Right renal pelvis (tissue), 4 donors: ENCODE results near the gene NUMB. TPM values are rescaled to one million over a fixed set of nuclear protein-coding genes. Genes with fewer than 3 reads are reported as not detected.
A peak's percentile ranks its signal among the peaks of the same experiment; 100 is the strongest.

ENCODE experiments used
- DNase-seq, 4 donors: peaks; one replicate each; pipeline ENCODE4 v3.0.0-alpha.2; 2013; ENCODE audit warnings: low read depth in 4 of 4, low spot score in 3 of 4, missing footprints in 1 of 4
- polyA plus RNA-seq, 4 donors: library from polyadenylated mRNA; unstranded; fragments of 120-200 nt; gene quantifications; one replicate each; pipeline ENCODE4 v1.2.1, GENCODE V29; 2013; ENCODE audit not compliant: insufficient read length in 4 of 4

The NUMB gene
- polyA plus RNA-seq, 4 donors, result 76.7 to 99.4 (median 81.0) TPM

DNA sequence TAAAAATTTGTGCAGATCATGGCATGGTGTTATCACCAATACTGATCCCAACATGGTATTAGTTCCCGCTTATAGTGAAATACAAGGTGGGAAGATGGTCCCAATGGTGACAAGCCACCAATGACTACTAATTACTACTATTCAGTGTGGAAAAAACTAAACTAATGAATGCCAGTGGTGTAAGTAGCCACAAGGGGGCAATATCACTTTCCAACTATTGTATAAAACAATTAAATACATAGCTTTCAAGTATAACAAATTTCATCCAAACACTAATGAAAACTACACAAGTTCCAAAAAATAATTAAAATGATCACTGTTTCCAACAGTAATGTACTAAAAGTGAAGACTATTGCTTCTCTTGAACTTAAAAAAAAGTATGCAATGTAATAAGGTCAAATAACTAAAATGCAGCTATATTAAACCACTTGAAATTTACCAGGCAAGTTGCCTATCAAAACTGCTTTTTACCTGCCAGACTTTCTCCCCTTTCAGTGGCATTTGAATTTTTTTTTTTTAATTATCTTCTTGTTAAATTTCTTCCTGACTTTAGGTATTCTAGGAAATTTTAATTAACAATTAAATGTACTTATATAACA is 163.0 kb downstream of the NUMB start:
- peak in 1 of 4 donors; percentile 41 for DNase-seq

DNA sequence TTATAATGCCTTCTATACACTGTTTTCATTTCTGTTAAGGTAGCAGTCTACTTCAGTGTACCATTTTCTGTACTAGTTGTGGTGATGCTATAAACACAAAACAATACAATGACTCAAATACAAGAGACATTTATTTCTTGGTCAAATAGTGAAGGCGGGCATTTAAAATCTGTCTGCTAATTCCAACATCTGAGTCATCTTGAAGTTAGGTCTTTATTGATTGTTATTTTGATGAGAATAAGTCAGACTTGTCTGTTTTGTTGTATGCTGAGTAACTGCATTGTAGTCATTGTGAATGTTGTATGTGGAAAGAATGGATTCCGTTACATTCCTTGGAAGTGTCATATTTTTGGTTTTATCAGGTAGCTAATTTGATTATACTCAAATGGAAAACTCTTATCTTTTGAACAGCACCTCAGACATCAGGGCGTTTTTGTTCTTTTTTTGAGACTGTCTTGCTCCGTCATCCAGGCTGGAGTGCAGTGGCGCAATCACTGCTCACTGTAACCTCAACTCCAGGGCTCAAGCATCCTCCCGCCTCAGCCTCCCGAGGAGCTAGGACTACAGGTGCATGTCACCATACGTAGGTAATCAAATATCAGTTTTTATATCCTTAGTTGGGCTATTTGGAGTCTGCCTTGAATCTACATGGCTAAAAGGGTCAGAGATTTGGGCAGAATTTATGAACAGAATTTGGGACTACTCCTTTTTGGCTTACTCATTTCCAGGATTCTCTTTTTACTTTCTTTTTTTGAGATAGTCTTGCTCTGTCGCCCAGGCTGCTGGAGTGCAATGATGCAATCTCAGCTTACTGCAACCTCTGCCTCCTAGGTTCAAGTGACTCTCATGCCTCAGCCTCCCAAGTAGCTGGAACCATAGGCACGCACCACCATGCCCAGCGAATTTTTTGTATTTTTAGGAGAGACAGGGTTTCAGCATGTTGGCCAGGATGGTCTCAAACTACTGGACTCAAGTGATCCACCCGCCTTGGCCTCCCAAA is 164.3 kb downstream of the NUMB start:
- no peak for DNase-seq

DNA sequence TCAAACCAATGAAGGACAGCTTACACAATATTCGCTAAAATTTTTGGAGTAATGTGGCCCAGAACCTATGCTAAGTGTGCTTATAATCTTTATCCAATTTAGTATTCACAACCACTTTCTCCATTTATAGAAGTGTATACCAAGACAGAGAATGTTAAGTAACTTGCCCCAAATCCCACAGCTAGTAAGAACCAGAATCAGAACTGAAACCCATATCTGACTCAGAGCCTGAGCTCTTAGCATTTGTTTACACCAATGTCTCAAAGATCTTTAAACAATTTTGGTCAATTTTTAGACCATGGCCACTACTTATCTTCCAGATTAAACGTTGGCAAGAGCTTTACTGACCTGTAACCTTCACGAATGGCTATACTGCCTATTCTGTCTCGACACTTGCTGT is 168.1 kb downstream of the NUMB start:
- DNase-seq, result no peak

DNA sequence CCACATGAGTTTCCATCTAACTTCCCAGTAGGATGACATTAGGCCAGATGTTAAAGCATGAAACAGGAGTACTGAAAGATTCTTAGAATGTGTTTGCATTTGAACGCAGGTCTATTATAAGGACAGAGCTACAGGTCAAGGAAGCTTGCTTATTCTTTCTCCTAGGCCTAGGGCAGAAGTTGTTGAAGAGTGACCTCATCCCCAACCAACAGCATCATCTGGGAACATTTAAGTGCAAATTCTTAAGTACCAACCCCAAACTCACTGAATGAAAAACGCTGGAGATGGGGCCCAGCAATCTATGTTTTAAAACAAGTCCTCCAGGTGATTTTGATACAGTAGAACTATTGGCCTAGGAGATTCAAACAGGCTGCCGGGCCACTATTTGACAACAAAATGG is 168.6 kb downstream of the NUMB start:
- DNase-seq, result no peak

DNA sequence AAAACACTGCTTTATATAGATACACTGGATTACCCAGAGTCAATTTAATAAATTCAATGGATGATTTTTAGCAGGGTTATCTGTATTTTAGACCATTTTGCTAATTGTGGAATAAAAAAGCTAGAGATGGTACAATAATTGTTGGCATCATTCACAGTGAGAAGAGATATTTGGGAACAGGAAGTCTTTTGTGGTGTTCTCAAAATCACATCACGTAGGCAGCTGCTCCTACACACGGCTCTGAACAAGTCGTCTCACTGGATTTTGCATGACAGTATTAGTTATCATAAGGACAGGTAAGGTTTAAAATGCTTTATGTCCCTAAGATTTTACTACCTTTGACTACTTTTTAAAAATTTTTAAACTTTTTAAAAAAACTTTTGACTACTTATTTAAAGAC is 169.0 kb downstream of the NUMB start:
- DNase-seq, result no peak

DNA sequence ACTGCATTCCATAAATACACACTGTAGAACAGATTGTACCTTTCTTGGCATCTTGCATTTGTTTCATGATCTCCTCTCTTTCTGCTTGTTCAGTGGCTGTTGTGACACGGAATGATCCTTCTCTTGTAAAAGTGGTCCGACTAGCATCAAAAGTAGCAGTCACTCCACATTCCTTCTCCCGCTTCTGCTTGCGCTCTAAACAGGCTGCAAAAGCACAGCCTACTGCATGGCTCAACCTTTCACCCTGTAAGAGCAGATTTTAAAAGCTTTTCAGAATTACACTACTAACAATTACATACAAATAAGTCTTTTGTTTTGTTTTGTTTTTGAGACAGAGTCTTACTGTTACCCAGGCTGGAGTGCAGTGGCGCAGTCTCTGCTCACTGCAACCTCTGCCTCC is 171.3 kb downstream of the NUMB start:
- DNase-seq, result no peak

DNA sequence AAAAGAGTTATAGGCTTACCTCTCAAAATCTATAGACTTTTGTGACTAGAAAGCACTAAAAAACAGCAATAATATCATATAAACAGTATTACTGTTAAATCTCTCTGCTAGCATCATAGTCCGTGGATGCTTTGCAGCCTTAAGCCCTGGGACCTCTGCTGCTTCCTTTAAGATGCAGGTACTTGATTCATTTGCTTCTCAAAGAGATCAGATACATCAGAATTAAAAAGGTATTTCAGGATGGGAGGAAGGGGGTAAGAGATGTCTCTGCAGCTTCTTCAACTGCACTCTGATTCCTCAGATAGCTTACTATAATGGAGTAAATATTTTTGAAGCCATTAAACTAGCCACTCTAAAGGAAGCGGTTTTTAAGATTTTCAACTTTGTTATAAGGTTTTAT is 171.7 kb downstream of the NUMB start:
- no peak for DNase-seq

DNA sequence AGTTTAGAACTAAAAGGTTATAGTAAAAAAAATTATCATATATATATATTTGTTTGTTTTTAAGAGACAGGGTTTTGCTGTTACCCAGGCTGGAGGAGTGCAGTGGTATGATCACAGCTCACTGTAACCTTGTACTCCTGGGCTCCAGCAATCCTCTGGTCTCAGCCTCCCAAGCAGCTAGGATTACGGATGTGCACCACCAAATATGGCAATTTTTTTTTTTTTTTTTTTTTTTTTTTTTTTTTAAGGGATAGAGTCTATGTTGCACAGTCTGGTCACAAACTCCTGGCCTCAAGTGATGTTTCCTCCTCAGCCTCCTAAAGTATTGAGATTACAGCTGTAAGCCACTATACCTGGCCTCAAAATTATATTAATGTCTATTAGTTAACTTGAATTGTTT is 172.4 kb downstream of the NUMB start:
- no peak for DNase-seq

DNA sequence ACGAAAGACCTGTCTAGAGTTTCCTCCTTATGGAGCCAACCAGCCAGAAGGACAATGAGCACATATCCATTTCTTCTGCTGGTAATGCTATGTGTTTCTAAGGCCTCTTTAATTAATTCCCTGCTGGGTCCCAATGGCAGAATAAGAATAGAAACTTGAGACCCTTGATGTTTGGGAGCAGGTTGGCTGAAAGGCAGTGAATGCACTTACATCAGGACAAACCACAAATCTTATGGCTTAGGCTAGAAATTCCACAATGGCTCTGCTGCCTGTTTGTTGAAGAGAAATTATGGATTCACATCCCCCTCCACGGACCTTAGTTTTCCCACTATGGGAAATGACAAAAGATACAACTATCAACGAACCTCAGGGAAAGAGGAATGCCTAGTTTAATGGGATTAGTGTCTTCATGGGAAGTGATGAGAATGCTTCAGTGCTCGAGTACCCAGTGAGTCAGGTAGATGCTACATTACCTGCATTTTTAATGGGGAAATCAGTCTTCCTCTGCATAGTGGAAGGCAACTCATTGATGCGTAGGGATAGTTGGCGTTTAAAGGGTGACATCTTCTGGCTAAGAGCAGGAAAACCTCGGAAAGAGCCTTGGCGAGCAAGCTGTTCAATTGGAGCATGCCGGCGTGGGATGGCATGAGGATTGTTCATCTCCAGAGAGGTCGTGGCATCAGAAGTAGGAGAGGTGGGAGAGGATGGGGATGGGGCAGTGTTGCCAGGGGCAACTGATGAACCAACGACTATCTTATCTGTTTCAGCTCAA is 174.6 kb downstream of the NUMB start:
- no peak for DNase-seq

DNA sequence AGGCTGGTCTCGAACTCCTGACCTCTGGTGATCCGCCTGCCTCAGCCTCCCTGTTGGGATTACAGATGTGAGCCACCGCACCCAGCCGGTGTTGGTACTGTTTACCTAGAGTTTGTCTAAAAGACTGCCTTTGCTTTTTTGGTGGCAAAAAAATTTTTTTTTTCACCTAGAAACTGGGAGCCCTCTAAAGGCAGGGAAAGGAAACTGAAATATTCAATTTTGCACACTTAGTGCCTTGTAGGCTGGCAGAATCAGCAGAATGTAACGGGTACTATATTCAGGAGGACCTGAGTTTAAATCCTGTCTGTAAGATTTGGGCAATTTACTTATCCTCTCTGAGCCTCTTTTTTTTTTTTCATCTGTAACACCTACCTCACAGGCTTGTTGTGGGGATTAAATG is 177.4 kb downstream of the NUMB start:
- no peak for DNase-seq

DNA sequence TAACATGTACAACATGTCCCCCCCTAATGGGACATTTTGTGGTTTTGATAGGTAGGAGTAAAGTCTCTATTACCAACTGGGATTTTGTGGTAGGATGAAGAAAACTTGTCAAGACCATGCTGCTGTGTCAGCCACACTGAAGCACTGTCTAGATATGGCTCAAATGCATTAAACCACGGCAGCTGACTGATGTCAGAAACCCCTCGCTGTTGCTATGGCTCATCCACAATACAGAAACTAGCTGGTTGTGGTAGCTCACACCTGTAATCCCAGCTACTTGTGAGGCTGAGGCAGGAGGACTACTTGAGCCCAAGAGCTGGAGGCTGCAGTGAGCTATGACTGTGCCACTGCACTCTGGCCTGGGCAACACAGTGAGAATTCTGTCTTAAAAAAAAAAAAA is 181.0 kb downstream of the NUMB start:
- DNase-seq, result no peak

DNA sequence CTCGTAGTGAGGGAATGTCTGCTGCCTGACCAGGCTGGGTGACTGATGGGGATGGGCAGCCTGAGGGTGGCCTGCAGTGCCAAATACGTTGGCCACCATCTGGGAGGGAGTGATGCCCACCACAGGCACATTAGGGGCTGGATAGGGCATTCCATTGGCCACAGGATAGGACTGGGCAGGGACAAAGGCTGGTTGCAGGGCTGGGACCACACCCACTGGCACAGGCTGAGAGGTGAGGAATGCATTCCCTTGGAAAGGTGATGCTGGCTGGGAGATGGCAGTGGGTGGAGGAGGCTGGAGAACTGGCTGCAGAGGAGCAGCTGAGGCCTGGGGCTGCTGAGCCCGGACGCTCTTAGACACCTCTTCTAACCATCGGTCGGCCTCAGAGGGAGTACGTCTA is 181.5 kb downstream of the NUMB start:
- no peak for DNase-seq

DNA sequence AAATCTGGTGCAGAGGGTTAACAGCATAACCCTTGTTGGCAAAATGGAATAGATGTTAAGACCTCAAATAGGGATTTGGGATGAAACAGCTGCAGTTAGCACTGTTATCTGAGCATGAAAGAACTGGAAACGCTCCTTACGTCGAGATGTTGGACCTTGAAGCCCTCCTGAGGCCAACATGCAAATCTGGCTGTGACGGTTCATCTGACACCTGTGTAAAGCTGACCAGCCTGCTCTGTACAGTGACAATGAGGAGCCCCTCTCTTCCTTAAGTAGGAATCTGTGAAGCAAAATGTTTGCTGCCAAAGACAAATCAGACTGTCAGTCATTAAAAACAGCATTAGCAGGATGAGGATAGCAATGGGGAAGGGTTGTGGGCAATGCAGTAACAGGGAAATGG is 184.5 kb downstream of the NUMB start:
- no peak for DNase-seq

DNA sequence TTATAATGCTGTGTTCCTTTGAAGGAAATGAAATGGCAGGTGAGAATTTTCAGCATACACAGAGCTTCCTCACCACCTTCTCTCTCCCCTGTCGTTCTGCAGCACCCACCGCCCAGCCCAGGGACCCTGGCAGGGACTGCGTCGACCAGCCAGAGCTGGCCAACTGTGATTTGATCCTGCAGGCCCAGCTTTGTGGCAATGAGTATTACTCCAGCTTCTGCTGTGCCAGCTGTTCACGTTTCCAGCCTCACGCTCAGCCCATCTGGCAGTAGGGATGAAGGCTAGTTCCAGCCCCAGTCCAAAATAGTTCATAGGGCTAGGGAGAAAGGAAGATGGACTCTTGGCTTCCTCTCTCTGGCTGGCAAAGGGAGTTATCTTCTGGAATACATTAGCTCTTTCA is 186.0 kb downstream of the NUMB start:
- no peak for DNase-seq

DNA sequence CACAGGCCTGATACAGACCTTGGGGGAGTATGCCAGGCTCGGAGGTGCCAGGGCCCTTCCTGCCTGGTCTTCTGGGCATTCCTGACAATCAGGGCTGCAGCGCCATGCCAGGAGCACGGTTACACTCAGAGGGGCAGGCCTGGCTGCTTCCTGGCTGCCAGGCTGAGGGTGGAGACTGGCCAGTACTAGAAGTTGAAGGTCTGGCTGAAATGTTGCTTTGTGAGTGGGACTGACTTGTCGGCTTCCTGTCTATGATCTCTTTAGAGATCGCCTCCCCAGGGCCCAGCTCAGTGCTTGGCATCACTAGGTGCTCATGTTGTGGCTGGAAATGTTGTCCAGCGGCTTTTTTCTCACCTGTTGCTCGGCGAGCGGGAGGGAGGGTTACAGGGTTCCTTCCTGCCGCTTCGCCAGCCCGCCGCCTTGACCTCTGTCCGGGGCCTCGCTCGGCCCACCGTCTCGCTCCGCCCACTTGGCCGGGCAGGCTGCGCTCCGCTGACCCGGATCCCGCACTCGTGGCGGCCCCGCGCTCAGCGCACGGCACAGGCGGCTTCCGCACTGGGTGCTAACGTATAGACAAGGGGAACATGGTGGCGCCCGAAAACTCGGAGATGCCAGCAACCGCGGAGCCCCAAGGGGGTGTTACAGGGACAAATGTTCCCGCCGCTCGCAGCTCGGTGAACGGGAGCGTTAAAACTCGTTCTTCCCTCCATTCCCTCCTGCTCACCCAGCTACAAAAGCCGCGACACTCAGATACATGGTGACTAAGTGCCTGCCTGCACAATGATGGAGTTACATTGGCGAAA is 188.4 kb downstream of the NUMB start:
- peak in 3 of 4 donors; percentile 12 to 31 (median 23) for DNase-seq

DNA sequence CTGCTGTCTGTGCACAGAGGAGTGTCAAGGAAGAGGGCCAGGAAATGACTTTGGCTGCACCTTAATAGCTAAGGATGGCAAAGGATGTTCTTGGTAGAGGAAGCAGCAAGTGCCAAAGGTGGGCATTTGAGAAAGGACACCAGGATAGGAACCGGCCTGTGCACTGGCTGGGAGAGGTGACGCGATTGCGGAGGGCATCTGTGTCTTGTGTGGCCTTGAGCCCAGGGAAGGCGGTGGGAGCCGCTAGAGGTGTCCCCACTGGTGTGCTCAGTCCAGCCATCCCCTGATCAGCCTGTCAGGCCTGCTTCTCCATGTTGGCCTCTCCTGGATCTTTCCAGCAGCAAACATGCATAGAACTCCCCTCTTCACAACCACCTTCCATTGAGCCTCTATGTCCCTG is 190.9 kb downstream of the NUMB start:
- no peak for DNase-seq

DNA sequence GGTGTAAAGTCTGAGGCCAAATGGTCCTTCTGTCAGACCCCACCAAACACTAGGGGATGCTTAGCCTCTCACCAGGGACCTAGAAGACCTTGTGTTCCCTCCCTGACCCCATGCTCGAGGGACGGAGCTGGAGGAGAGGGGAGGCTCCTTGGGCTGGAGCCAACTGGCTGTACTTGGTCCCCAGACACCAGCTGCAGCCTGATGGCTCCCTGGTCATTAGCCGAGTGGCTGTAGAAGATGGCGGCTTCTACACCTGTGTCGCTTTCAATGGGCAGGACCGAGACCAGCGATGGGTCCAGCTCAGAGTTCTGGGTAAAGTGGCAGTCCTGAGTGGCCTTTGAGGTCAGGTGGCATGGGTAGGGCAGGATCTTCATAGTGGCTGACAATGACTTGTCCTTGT is 192.0 kb downstream of the NUMB start:
- no peak for DNase-seq

DNA sequence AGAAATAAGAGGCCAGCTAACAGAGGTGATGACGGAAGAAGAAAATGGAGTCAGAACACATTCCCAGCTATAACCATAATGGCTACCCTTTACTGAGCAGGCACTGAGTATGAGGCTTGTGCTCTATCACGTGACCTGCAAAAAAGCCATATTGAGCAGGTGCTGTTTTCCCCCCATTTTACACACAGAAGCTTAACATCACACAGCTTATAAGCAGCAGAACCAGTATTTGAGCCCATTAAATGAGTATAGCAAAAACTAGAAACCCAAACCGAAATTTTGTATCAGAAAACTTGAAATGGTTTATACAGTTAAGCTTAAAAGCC is 192.7 kb downstream of the NUMB start:
- no peak for DNase-seq

DNA sequence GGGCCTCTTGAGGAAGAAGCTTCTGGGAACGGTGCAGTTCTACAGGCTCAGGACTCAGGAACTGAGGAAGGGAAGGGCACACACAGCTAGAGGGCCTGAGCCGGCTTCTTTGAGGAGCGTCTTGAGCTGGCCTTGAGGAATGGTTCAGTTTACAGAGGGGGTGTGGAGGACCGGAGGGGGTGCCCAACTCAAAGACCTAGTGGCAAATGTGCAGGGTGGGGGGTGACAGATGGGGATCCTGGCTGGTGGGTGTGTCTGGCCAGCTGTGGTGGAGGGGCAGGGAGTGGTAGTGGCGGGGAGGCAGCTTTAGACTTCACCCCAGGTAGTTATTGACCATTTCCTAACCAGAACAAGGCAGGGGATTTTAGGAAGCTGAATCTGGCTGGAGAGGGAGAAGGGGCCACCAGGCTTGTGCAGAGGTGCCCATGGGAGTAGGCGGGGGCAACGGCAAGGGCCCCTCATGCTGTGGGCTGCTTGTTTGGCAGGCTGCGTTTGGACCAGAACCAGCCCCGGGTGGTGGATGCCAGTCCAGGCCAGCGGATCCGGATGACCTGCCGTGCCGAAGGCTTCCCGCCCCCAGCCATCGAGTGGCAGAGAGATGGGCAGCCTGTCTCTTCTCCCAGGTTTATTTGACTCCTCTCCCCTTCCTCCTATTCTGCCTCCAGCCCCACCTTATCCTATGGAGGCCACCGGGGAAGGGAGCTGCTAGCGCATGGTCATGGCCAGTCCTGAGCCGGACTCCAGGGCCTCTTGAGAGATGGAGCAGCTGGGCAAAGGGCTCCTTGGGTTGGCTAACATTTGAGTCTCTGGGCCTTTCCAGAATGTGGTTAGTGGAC is 193.2 kb downstream of the NUMB start:
- no peak for DNase-seq
